NOMO-1 treated with dmso at 0.1 percent for 144 hours (cell line): Measurements from ENCODE around the gene CCDC12.

ENCODE experiments used
- DNase-seq: peaks from one replicate; lab custom pipeline; 2025; ENCODE audit not compliant: unreplicated experiment; lab: John Stamatoyannopoulos, UW

The CCDC12 gene

GRCh38 chr3:46997453-46998091, 21.0 kb upstream of the CCDC12 start:
- no peak for DNase-seq

GRCh38 chr3:46996689-46997452, 20.3 kb upstream of the CCDC12 start:
- DNase-seq = no peak

GRCh38 chr3:46995901-46996562, 19.5 kb upstream of the CCDC12 start:
- no peak for DNase-seq

GRCh38 chr3:46994801-46995731, 18.5 kb upstream of the CCDC12 start:
- no peak for DNase-seq

- no peak for DNase-seq
These were observed 17.4 kb upstream of the CCDC12 start for GRCh38 chr3:46993986-46994385.

- DNase-seq = no peak
These were observed 16.7 kb upstream of the CCDC12 start for GRCh38 chr3:46993292-46993691.

GRCh38 chr3:46992231-46992630, 15.7 kb upstream of the CCDC12 start:
- no peak for DNase-seq

- no peak for DNase-seq
These were observed 15.0 kb upstream of the CCDC12 start for GRCh38 chr3:46991406-46992165.

- peak; percentile 70 for DNase-seq
These were observed 14.2 kb upstream of the CCDC12 start for GRCh38 chr3:46990573-46991374.

GRCh38 chr3:46989146-46989810, 12.7 kb upstream of the CCDC12 start:
- no peak for DNase-seq

GRCh38 chr3:46988616-46989015, 12.1 kb upstream of the CCDC12 start:
- DNase-seq = no peak

- peak; percentile 82 for DNase-seq
These were observed 11.3 kb upstream of the CCDC12 start for GRCh38 chr3:46987743-46988401.

- no peak for DNase-seq
These were observed 10.8 kb upstream of the CCDC12 start for GRCh38 chr3:46987319-46987742.

- DNase-seq = no peak
These were observed 10.3 kb upstream of the CCDC12 start for GRCh38 chr3:46986782-46987310.

GRCh38 chr3:46986055-46986730, 9.6 kb upstream of the CCDC12 start:
- no peak for DNase-seq

GRCh38 chr3:46985588-46985987, 9.0 kb upstream of the CCDC12 start:
- no peak for DNase-seq

GRCh38 chr3:46984591-46985459, 8.3 kb upstream of the CCDC12 start:
- DNase-seq = no peak
